GM18868 (cell line): Measurements from ENCODE around the gene CDAN1.

Experiments
- ATAC-seq: cut with Tn5 transposase; IDR thresholded peaks from one replicate; pipeline ENCODE4 v1.9.1; 2021; ENCODE audit warnings: mild to moderate bottlenecking, moderate library complexity; ENCODE audit not compliant: unreplicated experiment

CDAN1 gene

DNA sequence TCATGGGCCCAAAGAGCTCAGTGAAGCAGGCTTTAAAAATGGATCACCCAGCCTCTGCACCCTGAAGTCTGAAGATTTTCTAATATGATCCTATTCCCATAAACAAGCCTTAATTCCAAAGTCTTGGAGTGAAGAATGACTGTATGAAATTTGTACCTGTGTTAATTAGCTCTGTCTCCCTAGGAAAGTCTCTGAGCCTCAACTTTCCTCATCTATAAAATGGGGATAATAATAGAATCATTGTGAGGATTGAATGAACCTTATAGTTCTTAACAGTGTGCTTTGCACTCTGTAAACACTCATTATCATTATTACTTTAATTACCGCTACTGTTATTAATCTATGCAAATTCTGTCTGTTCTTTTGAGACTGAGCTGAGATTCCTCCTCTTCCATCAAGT lies 61.9 kb downstream of the CDAN1 start:
- no peak for ATAC-seq

DNA sequence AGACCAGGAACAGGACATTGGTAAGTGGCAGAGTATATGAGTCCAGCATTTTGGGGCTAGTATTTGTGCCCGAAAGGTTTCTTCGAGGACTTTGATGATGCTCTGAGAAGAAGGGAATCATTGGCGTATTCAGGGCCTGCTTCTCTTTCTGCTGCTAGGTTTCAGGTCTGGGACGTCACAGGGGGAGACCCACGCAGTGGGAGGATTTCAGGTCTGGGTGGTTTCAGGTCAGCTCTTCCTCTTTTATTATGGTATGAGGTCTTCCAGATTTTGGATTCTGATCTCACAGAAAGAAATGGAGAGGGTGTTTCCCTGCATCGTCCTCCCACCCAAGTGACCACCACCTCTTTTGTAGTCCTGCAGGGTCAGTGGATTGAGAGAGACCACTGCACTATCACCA lies 62.5 kb downstream of the CDAN1 start:
- ATAC-seq, result no peak
